Measurements from ENCODE around the gene RASSF7. TPM values are rescaled to one million over a fixed set of nuclear protein-coding genes. Genes with fewer than 3 reads are reported as not detected.

RASSF7 gene
- polyA plus RNA-seq, 1 donor, result 3.7 TPM

DNA sequence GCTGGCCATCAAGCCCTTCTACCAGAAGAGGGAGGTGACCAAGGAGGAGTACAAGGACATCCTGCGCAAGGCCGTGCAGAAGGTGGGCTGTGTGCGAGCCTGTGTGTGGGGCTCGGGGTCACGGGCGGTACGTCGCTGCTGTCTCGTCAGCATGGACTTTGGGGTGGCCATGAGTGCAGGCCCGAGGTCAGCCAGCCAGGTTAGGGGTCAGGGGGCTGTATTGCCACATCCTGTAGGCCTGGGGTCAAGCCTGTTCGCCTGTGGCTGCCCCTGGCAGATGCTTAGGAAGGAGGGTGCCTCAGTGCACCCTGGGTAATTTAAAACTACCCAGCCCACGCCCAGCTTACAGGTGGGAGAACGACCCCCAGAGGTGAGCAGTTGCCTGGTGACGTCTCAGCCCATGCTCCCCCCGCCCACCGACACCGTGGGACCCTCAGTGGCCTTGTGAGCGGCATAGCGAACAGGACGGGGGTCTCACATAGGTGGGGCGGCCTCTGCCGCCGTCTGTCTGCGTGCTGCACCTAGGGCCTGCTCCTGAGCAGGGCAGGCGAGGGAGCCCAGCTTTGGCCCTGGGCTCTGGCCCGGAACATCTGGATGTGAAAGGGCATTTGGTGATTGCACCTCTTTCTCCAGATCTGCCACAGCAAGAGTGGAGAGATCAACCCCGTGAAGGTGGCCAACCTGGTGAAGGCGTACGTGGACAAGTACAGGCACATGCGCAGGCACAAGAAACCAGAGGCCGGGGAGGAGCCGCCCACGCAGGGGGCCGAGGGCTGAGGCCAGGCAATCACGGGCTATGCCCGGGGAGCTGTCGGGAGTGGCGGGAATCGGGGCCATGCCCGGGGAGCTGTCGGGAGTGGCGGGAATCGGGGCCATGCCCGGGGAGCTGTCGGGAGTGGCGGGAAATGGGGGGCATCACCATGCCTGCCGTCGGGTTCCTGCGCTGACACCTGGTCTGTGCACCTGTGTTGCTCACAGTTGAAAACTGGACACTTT is 50.5 kb downstream of the RASSF7 start:
- DNase-seq, result no peak

DNA sequence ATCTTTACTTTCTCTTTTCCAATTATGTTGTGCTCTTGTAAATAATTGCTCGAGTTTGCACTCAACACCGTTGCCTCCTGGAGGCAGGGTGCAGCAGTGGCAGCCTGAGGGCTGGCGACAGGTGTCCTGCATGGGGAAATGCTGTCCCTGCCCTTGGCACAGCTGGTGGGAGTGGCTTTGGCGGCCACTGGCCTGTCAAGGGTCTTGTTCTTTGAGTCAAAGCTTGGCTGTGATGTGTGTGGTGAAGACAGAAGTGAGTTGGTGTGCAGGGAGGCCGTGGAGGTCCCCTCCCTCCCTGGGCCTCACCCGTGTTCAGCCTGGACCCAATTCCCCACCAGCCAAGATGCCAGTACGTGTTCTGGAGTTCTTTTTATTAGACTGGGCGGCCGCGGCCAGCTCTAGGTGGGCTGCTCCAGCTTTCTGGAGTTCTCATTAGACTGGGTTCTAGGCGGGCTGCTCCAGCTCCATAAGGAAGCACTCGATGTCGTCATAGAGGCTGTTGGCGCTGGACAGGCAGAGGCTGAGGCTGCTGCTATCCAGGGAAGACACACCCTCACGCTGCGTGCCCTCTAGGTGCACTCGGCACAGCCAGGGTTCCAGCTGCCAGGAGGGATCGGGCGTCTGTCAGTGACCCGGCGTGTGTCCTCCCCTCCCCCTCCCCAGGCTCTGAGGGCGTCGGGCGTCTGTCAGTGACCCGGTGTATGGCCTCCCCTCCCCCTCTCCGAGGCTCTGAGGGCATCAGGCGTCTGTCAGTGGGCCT is 51.6 kb downstream of the RASSF7 start:
- DNase-seq, result peak; percentile 60

GRCh38 chr11:612961-613300 is 52.2 kb downstream of the RASSF7 start:
- DNase-seq, result no peak

GRCh38 chr11:613369-613968 is 52.7 kb downstream of the RASSF7 start:
- DNase-seq, result no peak

Other genes with a start within 250 kb of the RASSF7 start
- gene IFITM1, start 246.9 kb upstream of the RASSF7 start, polyA plus RNA-seq (ENCODE audit: insufficient read length), result 30.5 TPM
- 368 TPM for gene IFITM3, start 240.1 kb upstream of the RASSF7 start, polyA plus RNA-seq (ENCODE audit: insufficient read length)
- gene B4GALNT4, start 191.5 kb upstream of the RASSF7 start, polyA plus RNA-seq (ENCODE audit: insufficient read length), result 12.4 TPM
- gene PKP3, start 166.8 kb upstream of the RASSF7 start, polyA plus RNA-seq (ENCODE audit: insufficient read length), result 0.36 TPM
- 19.1 TPM for gene SIGIRR, start 146.0 kb upstream of the RASSF7 start, polyA plus RNA-seq (ENCODE audit: insufficient read length)
- 0.53 TPM for gene ANO9, start 119.0 kb upstream of the RASSF7 start, polyA plus RNA-seq (ENCODE audit: insufficient read length)
- gene PTDSS2, start 110.7 kb upstream of the RASSF7 start, polyA plus RNA-seq (ENCODE audit: insufficient read length), result 41.6 TPM
- gene RNH1, start 53.7 kb upstream of the RASSF7 start, polyA plus RNA-seq (ENCODE audit: insufficient read length), result 114 TPM
- 144 TPM for gene HRAS, start 25.4 kb upstream of the RASSF7 start, polyA plus RNA-seq (ENCODE audit: insufficient read length)
- gene LRRC56, start 23.4 kb upstream of the RASSF7 start, polyA plus RNA-seq (ENCODE audit: insufficient read length), result 9.1 TPM
- gene LMNTD2, start 232 bp upstream of the RASSF7 start, polyA plus RNA-seq (ENCODE audit: insufficient read length), result 0.80 TPM
- 21.3 TPM for gene PHRF1, start 15.5 kb downstream of the RASSF7 start, polyA plus RNA-seq (ENCODE audit: insufficient read length)
- 17.5 TPM for gene IRF7, start 55.0 kb downstream of the RASSF7 start, polyA plus RNA-seq (ENCODE audit: insufficient read length)
- 4.1 TPM for gene CDHR5, start 64.0 kb downstream of the RASSF7 start, polyA plus RNA-seq (ENCODE audit: insufficient read length)
- 127 TPM for gene SCT, start 66.2 kb downstream of the RASSF7 start, polyA plus RNA-seq (ENCODE audit: insufficient read length)
- 1.2 TPM for gene DRD4, start 76.3 kb downstream of the RASSF7 start, polyA plus RNA-seq (ENCODE audit: insufficient read length)
- gene DEAF1, start 134.3 kb downstream of the RASSF7 start, polyA plus RNA-seq (ENCODE audit: insufficient read length), result 36.5 TPM
- 21.0 TPM for gene TMEM80, start 134.8 kb downstream of the RASSF7 start, polyA plus RNA-seq (ENCODE audit: insufficient read length)
- 3.7 TPM for gene EPS8L2, start 145.3 kb downstream of the RASSF7 start, polyA plus RNA-seq (ENCODE audit: insufficient read length)
- gene TALDO1, start 186.5 kb downstream of the RASSF7 start, polyA plus RNA-seq (ENCODE audit: insufficient read length), result 68.2 TPM
- 57.6 TPM for gene GATD1, start 216.5 kb downstream of the RASSF7 start, polyA plus RNA-seq (ENCODE audit: insufficient read length)
- gene CEND1, start 229.1 kb downstream of the RASSF7 start, polyA plus RNA-seq (ENCODE audit: insufficient read length), result 0.67 TPM
- gene SLC25A22, start 237.3 kb downstream of the RASSF7 start, polyA plus RNA-seq (ENCODE audit: insufficient read length), result 10.9 TPM
- gene PIDD1, start 244.3 kb downstream of the RASSF7 start, polyA plus RNA-seq (ENCODE audit: insufficient read length), result 11.9 TPM
- gene RPLP2, start 249.0 kb downstream of the RASSF7 start, polyA plus RNA-seq (ENCODE audit: insufficient read length), result 1,677 TPM

Data from hindlimb muscle (tissue), 1 donor.